Right lobe of liver (tissue), 6 donors: Measurements from ENCODE around the gene DRC7. TPM values are rescaled to one million over a fixed set of nuclear protein-coding genes. Genes with fewer than 3 reads are reported as not detected.
"Not testable (repeated sequence)": the region's sequence is repeated elsewhere in the genome, so short reads cannot be mapped to it uniquely, and the experiment has no call there.

Experiments
- ATAC-seq, 4 donors: fragments of 200-7000 bp; cut with Tn5 transposase; one replicate each; pipeline ENCODE4 v1.9.1; 2020; ENCODE audit warnings: mild to moderate bottlenecking in 4 of 4, moderate library complexity in 4 of 4
- DNase-seq, 3 donors: peaks; one replicate each; pipeline ENCODE4 v3.0.0-alpha.2; 2020
- H3K27ac ChIP-seq, 3 donors: fragments of 200-600 bp; one replicate each; pipeline ENCODE4 v1.8.0; 2022
- H3K27me3 ChIP-seq, 2 donors: fragments of 200-600 bp; one replicate each; pipeline ENCODE4 v1.8.0; 2022
- H3K36me3 ChIP-seq, 4 donors: fragments of 200-600 bp; sonication (generic) in 1 of 4; one replicate each; pipeline versions ENCODE4 v1.5.1 to v1.8.0; 2017 to 2022; ENCODE audit warnings: control low read depth in 1 of 4
- H3K4me1 ChIP-seq, 4 donors: fragments of 200-600 bp; sonication (generic) in 1 of 4; one replicate each; pipeline versions ENCODE4 v1.5.1 to v1.8.0; 2017 to 2022; ENCODE audit warnings: control low read depth in 1 of 4
- H3K4me3 ChIP-seq, 3 donors: fragments of 200-600 bp; one replicate each; pipeline ENCODE4 v1.8.0; 2022
- H3K9me3 ChIP-seq, 4 donors: fragments of 200-600 bp; sonication (generic) in 1 of 4; one replicate each; pipeline versions ENCODE4 v1.5.1 to v1.8.0; 2017 to 2022; ENCODE audit warnings: control low read depth in 1 of 4
- CTCF ChIP-seq, 4 donors: fragments of 200-600 bp in 3 of 4; fragments of 450-650 bp in 1 of 4; IDR thresholded peaks; one replicate each; pipeline versions ENCODE4 v1.5.1 to v1.8.0; 2016 to 2022; ENCODE audit warnings: antibody characterized with exemption in 4 of 4, mild to moderate bottlenecking in 2 of 4
- POLR2A ChIP-seq: fragments of 450-650 bp; IDR thresholded peaks from one replicate; pipeline ENCODE4 v1.6.1; 2017; ENCODE audit warnings: antibody characterized with exemption, mild to moderate bottlenecking
- WGBS: methylation state at CpG from one replicate; pipeline ENCODE4 v1.1.6; 2018; ENCODE audit warnings: low coverage, low lambda C conversion rate; ENCODE audit not compliant: insufficient coverage; ENCODE audit errors: missing lambda C conversion rate; 5-methylcytosine and 5-hydroxymethylcytosine counted together
- intact Hi-C, 2 donors: fragments of 100-400 bp; cut with DNase I; formaldehyde crosslinking; loops; one replicate each; pipeline versions ENCODE4 v1.11.2 to v1.14.1; 2022
- total RNA-seq, 6 experiments: library from RNA; depleted of rRNA in 2 of 6; stranded (reverse); fragments of >200 nt in 2 of 6; fragmentation: NEBNext Ultra II Directional in 3 of 6; extraction: Animal tissue kit (Norgen Biotek cat#: 25700) in 3 of 6; gene quantifications; one replicate each; pipeline versions ENCODE4 v1.1.0 to v1.2.4, GENCODE V29; 2016 to 2023
- donor health status: DM: no; HTN: yes; CAD: no.
- donor health status: DM: no; HTN: no; CAD: no.
- donor health status: DM: no; HTN: no; CAD: no.
- donor health status: DM: no; HTN: yes; CAD: no.
- donor health status: DM: no; HTN: yes; CAD: no.

Gene DRC7
- total RNA-seq, 6 experiments from 2014 or later, result 0.06 to 0.37 (median 0.19) TPM

GRCh38 chr16:57743458-57743857, 48.9 kb downstream of the DRC7 start:
- H3K4me3 ChIP-seq, result no peak overlapping the region
- H3K9me3 ChIP-seq, result no peaks in the 10 kb centered on the region
- ATAC-seq, result no peak
- H3K4me1 ChIP-seq, result no peaks in the 10 kb centered on the region
- intact Hi-C loops, result no loop called here
- DNase-seq, result no peak
- H3K27me3 ChIP-seq, result no peaks in the 10 kb centered on the region
- whole genome bisulfite sequencing, result 100% methylated on average over 1 of the region's 10 CpGs
- H3K36me3 ChIP-seq, result no peaks in the 10 kb centered on the region
- TF ChIP-seq CTCF (IDR thresholded peaks at IDR 0.05) (no peak), POLR2A (no peak)
- H3K27ac ChIP-seq, result no peak overlapping the region

DNA sequence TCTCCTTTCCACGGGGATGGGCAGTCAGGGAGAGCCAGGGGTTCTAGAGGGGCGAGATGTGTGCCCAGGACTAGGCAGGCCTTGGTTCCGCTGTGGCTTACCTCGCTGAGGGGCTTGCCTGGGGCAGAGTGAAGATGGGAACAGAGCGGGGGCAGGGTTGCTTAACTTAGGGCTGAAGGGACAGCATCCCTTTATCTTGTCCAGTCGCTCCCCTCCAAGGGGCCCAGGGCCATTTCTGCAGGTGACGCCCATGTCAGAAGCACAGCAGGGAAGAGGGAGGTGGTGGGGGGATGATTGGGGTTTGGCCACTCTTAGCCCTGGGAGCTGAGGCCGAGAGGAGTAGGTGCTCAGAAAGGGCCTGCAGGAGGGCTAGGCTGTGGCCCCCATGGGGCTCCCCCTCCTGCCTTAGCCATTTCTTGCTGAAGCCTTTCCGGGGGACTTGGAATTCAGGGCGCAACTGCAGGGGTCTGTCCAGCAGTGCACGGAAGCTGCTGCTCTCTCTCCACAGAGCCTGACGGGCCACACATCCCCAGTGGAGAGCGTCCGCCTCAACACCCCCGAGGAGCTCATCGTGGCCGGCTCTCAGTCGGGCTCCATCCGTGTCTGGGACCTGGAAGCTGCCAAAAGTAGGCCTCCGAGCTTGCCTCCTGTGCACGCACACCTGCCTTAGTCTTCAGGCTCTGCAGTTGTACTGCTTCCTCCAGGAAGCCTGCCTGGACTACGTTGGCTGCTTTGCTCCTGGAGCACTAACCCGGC, 49.5 kb downstream of the DRC7 start:
- no peaks in the 10 kb centered on the region for H3K27me3 ChIP-seq
- no peaks in the 10 kb centered on the region for H3K4me1 ChIP-seq
- peak in 1 of 3 donors; percentile 43 for DNase-seq
- no peak for TF ChIP-seq POLR2A
- TF ChIP-seq CTCF (IDR thresholded peaks at IDR 0.05), result no peak
- no peaks in the 10 kb centered on the region for H3K36me3 ChIP-seq
- 77% methylated on average over 6 of the region's 23 CpGs for WGBS
- intact Hi-C loops, result no loop called here
- H3K4me3 ChIP-seq, result no peak overlapping the region
- H3K27ac ChIP-seq, result no peak overlapping the region
- H3K9me3 ChIP-seq, result no peaks in the 10 kb centered on the region
- ATAC-seq, result no peak

DNA sequence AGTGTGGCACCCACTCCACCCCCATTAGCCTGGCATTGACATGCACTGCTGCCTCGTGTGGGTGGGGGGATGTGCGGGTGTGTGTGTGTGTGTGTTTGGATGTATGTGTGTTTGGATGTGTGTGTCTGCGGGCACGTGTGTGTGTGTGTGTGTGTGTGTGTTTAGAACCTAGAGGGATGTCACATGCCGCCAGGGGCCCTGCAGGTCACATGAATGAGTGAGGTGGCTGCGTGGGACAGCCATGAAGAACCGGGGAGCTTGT, 50.0 kb downstream of the DRC7 start:
- intact Hi-C loops, result no loop called here
- no peak for TF ChIP-seq CTCF (IDR thresholded peaks at IDR 0.05)
- no peak for TF ChIP-seq POLR2A
- no peaks in the 10 kb centered on the region for H3K4me1 ChIP-seq
- ATAC-seq (no peak), DNase-seq (no peak)
- H3K4me3 ChIP-seq, result no peak overlapping the region
- no peaks in the 10 kb centered on the region for H3K36me3 ChIP-seq
- no peaks in the 10 kb centered on the region for H3K27me3 ChIP-seq
- no peak overlapping the region for H3K27ac ChIP-seq
- no peaks in the 10 kb centered on the region for H3K9me3 ChIP-seq
- WGBS, result 80% methylated on average over 1 of the region's 7 CpGs

DNA sequence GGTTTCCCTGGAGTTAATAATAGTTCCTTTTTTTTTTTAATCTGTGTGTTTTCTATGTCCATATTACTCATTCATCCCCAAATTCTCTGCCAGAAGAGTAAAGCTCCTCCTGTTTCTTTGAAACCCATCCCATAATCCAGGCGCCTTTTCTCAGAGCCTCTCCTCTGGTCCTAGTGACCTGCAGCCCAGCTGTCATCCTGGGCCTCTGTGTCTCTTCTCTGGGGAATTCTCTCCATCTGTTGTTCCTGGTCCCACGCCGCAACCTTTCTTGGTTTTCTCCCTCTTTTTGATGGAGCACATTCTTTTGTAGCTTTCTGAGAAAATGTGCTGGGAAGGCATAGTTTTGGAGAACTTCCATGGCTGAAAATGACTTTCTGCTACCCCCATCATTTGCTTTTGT, 51.2 kb downstream of the DRC7 start:
- Histone ChIP-seq H3K4me3 (no peak overlapping the region), H3K36me3 (no peaks in the 10 kb centered on the region), H3K27ac (no peak overlapping the region), H3K4me1 (no peaks in the 10 kb centered on the region), H3K27me3 (no peaks in the 10 kb centered on the region), H3K9me3 (no peaks in the 10 kb centered on the region)
- 85% methylated on average over 3 of the region's 3 CpGs for WGBS
- no peak for DNase-seq
- no peak for TF ChIP-seq CTCF (IDR thresholded peaks at IDR 0.05)
- TF ChIP-seq POLR2A, result no peak
- intact Hi-C loops, result no loop called here
- no peak for ATAC-seq

DNA sequence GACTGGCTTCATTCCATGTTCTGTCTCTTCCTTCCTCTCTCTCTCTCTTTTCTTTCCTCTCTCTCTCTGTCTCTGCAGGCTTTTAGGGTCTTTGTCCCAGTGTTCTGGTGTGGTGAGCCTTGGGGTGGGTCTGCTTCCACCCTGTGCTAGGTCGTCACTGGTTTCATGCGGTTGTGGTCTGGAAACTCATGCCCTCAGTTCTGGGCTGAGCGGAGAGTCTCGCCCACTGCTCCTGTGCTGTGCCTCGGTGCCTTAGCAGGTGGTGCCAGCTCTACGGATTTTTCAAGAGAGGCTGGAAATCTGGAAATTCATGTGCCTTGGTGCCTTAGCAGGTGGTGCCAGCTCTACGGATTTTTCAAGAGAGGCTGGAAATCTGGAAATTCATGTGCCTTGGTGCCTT, 51.7 kb downstream of the DRC7 start:
- H3K4me3 ChIP-seq, H3K36me3 ChIP-seq, H3K9me3 ChIP-seq, H3K4me1 ChIP-seq, intact Hi-C loops, ATAC-seq, H3K27ac ChIP-seq, DNase-seq, H3K27me3 ChIP-seq: not testable (repeated sequence)
- WGBS, result 41% methylated on average over 3 of the region's 7 CpGs
